Loucy (cell line): ENCODE measurements around the gene SOX13.
"Not testable (repeated sequence)": the region's sequence is repeated elsewhere in the genome, so short reads cannot be mapped to it uniquely, and the experiment has no call there.

Experiments used
- H2AFZ ChIP-seq: fragments of 200-600 bp; sonication (generic); 2 replicates; pipeline ENCODE4 v1.6.0; 2016; ENCODE audit warnings: antibody characterized with exemption, mild to moderate bottlenecking, low read length, moderate library complexity
- H3F3A ChIP-seq: fragments of 200-600 bp; 2 replicates; pipeline ENCODE4 v1.6.0; 2016; ENCODE audit warnings: antibody characterized with exemption, low read depth, mild to moderate bottlenecking
- H3K27me3 ChIP-seq: fragments of 200-600 bp; sonication (generic); 2 replicates; pipeline ENCODE4 v1.6.1; 2014; ENCODE audit warnings: low read length, mild to moderate bottlenecking; ENCODE audit not compliant: insufficient read depth, poor library complexity, severe bottlenecking
- H3K36me3 ChIP-seq: fragments of 200-600 bp; sonication (generic); 2 replicates; pipeline ENCODE4 v1.6.1; 2016; ENCODE audit warnings: low read length; ENCODE audit not compliant: insufficient read depth
- H3K4me1 ChIP-seq: fragments of 200-600 bp; sonication (generic); 2 replicates; pipeline ENCODE4 v1.5.1; 2014; ENCODE audit warnings: low read length, mild to moderate bottlenecking; ENCODE audit not compliant: insufficient read depth, poor library complexity, severe bottlenecking
- H3K4me2 ChIP-seq: fragments of 200-600 bp; sonication (generic); 2 replicates; pipeline ENCODE4 v1.6.0; 2014; ENCODE audit warnings: antibody characterized with exemption, low read length, low read depth, mild to moderate bottlenecking; ENCODE audit not compliant: poor library complexity, severe bottlenecking
- H3K4me3 ChIP-seq: fragments of 200-600 bp; sonication (generic); 2 replicates; pipeline ENCODE4 v1.5.1; 2014; ENCODE audit warnings: low read length, mild to moderate bottlenecking, mixed read lengths; ENCODE audit not compliant: poor library complexity, severe bottlenecking
- H3K79me2 ChIP-seq: fragments of 200-600 bp; sonication (generic); 2 replicates; pipeline ENCODE4 v1.6.1; 2014; ENCODE audit warnings: low read length; ENCODE audit not compliant: insufficient read depth
- H3K9ac ChIP-seq: fragments of 200-600 bp; sonication (generic); 2 replicates; pipeline ENCODE4 v1.6.0; 2014; ENCODE audit warnings: mild to moderate bottlenecking, low read depth, low read length, moderate library complexity; ENCODE audit not compliant: poor library complexity, severe bottlenecking
- H3K9me2 ChIP-seq: fragments of 200-600 bp; sonication (generic); replicated peaks from 2 replicates; pipeline ENCODE4 v1.6.1; 2016; ENCODE audit warnings: low read depth, low read length, mixed read lengths
- H3K9me3 ChIP-seq: fragments of 200-600 bp; sonication (generic); 2 replicates; pipeline ENCODE4 v1.6.1; 2014; ENCODE audit warnings: mild to moderate bottlenecking, antibody characterized with exemption, low read length, low read depth; ENCODE audit not compliant: insufficient read depth
- H4K20me1 ChIP-seq: fragments of 200-600 bp; sonication (generic); 2 replicates; pipeline ENCODE4 v1.6.0; 2014; ENCODE audit warnings: antibody characterized with exemption, low read length, mild to moderate bottlenecking; ENCODE audit not compliant: insufficient read depth, poor library complexity, severe bottlenecking
- EZH2phosphoT487 ChIP-seq: fragments of 200-600 bp; IDR thresholded peaks from 2 replicates; pipeline ENCODE4 v1.6.1; 2018; ENCODE audit warnings: antibody characterized with exemption, mild to moderate bottlenecking, moderate library complexity, borderline replicate concordance
- TF ChIP-seq, protein P1 (sequence below): fragments of 200-600 bp; sonication (generic); conservative IDR thresholded peaks from 2 replicates; pipeline ENCODE4 v1.5.1; 2014; ENCODE audit warnings: mild to moderate bottlenecking, antibody characterized with exemption, low read length

SOX13 gene

DNA sequence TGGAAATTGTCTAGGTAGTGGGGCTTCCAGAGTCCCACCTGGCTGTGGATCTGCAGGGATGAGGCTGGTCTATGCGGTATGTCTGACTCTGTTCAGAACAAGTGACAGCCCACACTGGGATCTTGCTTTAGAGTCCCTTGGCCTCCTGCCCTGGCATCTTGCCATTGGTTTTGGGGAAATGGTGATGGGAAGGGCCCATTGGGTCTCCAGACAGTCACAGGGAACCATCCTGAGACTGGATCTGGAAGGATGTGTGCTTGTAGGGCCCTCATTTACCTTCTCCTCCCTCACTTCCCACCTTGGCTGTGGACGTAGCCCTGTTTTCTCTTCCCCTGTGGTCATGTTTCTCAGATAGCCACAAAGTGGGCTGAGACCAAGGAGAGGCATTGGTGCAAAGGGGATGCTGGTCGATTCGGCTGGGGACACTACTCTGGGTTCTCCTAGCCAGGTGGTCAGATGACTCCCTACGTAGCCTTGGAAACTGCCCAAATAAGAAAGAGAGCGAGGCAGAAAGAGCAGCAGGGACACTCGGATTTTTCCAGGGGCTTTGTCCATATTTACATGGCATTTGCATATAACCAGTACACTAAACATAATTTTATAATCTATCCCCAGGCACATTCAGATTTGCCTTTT lies 15.1 kb downstream of the SOX13 start:
- Histone ChIP-seq H3K9me3 (no peaks in the 10 kb centered on the region), H3K27me3 (no peaks in the 10 kb centered on the region), H2AFZ (no peak overlapping the region), H3K4me2 (peak overlapping the region; percentile 48), H3K36me3 (no peaks in the 10 kb centered on the region), H4K20me1 (no peaks in the 10 kb centered on the region), H3K79me2 (no peaks in the 10 kb centered on the region), H3K4me3 (peak overlapping the region; percentile 0), H3F3A (0 out of 2 replicates have a peak, but pooled peaks cover 3% of the 10 kb centered on the region), H3K4me1 (peaks cover 56% of the 10 kb centered on the region), H3K9ac (peak overlapping the region; percentile 59), H3K9me2 (no peaks in the 10 kb centered on the region)
- no peak for TF ChIP-seq EZH2phosphoT487
- TF ChIP-seq, protein P1, sequence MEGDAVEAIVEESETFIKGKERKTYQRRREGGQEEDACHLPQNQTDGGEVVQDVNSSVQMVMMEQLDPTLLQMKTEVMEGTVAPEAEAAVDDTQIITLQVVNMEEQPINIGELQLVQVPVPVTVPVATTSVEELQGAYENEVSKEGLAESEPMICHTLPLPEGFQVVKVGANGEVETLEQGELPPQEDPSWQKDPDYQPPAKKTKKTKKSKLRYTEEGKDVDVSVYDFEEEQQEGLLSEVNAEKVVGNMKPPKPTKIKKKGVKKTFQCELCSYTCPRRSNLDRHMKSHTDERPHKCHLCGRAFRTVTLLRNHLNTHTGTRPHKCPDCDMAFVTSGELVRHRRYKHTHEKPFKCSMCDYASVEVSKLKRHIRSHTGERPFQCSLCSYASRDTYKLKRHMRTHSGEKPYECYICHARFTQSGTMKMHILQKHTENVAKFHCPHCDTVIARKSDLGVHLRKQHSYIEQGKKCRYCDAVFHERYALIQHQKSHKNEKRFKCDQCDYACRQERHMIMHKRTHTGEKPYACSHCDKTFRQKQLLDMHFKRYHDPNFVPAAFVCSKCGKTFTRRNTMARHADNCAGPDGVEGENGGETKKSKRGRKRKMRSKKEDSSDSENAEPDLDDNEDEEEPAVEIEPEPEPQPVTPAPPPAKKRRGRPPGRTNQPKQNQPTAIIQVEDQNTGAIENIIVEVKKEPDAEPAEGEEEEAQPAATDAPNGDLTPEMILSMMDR: no peak

DNA sequence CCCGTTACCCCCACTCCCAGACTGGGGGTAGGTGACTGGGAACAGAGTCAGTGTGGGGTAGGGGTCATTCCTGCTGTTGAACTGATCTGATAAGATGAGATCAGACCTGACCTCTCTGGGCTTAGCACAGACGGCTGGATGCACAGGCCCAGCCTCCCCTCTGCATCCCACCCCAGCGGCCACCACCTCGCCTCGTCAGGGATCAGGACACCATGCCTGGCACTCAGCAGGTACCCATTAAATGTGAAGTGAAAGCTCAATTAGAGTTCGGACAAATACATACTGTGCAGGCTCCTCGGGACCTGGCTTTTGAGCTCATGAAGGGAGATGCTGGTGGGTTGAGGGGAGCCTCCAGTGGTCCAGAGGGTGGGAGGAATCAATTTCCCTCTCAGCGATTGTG lies 15.7 kb downstream of the SOX13 start:
- Histone ChIP-seq H3K4me1 (peaks cover 60% of the 10 kb centered on the region), H3K9ac (peak overlapping the region; percentile 59), H2AFZ (no peak overlapping the region), H4K20me1 (no peaks in the 10 kb centered on the region), H3K4me2 (peak overlapping the region; percentile 48), H3K9me2 (no peaks in the 10 kb centered on the region), H3F3A (0 out of 2 replicates have a peak, but pooled peaks cover 3% of the 10 kb centered on the region), H3K9me3 (no peaks in the 10 kb centered on the region), H3K4me3 (peak overlapping the region; percentile 6), H3K36me3 (no peaks in the 10 kb centered on the region), H3K79me2 (no peaks in the 10 kb centered on the region), H3K27me3 (no peaks in the 10 kb centered on the region)
- no peak for TF ChIP-seq EZH2phosphoT487
- TF ChIP-seq, protein P1: no peak

DNA sequence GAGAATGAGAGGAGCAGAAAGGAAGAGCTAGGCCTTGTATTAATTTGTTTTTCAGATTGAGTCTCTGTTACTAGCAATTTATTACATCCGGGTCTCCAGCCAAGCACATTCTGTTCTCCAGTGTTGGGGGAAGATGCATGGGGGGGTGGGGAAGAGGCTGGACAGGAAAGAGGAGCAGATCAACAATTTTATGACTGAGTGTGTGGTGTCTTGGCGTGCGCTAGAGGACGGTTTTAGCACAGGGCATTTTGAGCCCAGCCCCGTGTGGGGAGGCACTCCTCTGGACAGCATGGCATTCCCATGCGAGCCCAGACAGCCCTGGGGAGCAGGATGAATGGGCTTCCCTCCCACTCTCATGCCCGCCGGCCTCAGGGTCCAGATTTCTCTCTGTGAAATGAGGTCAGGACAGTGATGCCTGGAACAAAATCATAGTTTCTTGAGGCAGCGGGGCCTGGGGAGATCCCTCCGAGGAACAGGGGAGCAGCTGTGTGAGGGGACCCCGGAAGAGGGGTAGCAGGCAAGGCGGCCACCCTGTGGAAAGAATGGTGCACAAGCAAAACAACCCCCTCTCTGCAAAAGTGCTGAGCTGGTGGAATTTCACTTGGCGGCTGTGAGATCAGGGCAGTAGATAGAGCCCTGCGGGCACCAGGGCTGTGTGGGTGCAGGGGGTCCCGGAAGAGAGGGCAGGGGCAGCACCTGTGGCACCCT lies 16.3 kb downstream of the SOX13 start:
- H3K4me2 ChIP-seq: peak overlapping the region; percentile 48
- H3F3A ChIP-seq: 0 out of 2 replicates have a peak, but pooled peaks cover 3% of the 10 kb centered on the region
- peaks cover 60% of the 10 kb centered on the region for H3K4me1 ChIP-seq
- H3K36me3 ChIP-seq: no peaks in the 10 kb centered on the region
- H3K9me2 ChIP-seq: no peaks in the 10 kb centered on the region
- H4K20me1 ChIP-seq: no peaks in the 10 kb centered on the region
- H3K9ac ChIP-seq: peak overlapping the region; percentile 59
- no peak for TF ChIP-seq EZH2phosphoT487
- TF ChIP-seq, protein P1: no peak
- no peaks in the 10 kb centered on the region for H3K9me3 ChIP-seq
- no peaks in the 10 kb centered on the region for H3K79me2 ChIP-seq
- no peak overlapping the region for H3K4me3 ChIP-seq
- no peak overlapping the region for H2AFZ ChIP-seq
- no peaks in the 10 kb centered on the region for H3K27me3 ChIP-seq

DNA sequence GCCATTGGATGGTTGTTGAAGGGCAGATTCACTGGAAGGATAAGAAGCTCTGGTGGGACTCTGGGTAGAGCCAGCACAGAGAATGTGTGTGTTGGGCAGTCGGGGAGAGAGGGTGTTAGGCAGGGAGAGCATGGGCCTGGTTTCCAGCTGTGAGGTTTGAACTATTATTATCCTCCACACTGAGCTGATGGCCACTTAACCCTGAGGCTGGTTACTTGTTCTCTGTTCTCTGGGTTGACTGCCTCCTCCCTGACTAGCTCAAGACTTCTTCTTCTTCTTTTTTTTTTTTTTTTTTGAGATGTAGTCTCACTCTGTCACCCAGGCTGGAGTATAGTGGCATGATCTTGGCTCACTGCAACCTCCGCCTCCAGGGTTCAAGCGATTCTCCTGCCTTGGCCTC lies 17.2 kb downstream of the SOX13 start:
- H2AFZ ChIP-seq, H4K20me1 ChIP-seq, H3K9me2 ChIP-seq, H3K9ac ChIP-seq, H3K79me2 ChIP-seq, H3K36me3 ChIP-seq, H3K9me3 ChIP-seq, H3F3A ChIP-seq, H3K4me2 ChIP-seq, H3K27me3 ChIP-seq, H3K4me3 ChIP-seq: not testable (repeated sequence)
- H3K4me1 ChIP-seq: peaks cover 55% of the 10 kb centered on the region
